Breast epithelium (tissue), 4 donors: Measurements from ENCODE around the gene TNC. TPM values are rescaled to one million over a fixed set of nuclear protein-coding genes. Genes with fewer than 3 reads are reported as not detected.

Source experiments
- DNase-seq, 2 donors: peaks; one replicate each; pipeline ENCODE4 v3.0.0-alpha.2; 2019; ENCODE audit warnings: low spot score in 2 of 2
- H3K27ac ChIP-seq, 2 donors: fragments of 200-600 bp; sonication (generic) in 1 of 2; one replicate each; pipeline ENCODE4 v1.5.1; 2016 to 2019; ENCODE audit warnings: mild to moderate bottlenecking in 1 of 2
- H3K27me3 ChIP-seq, 2 donors: fragments of 200-600 bp; sonication (generic) in 1 of 2; one replicate each; pipeline versions ENCODE4 v1.5.1 to v1.6.0; 2017 to 2019; ENCODE audit warnings: control low read depth in 1 of 2, mild to moderate bottlenecking in 1 of 2
- H3K36me3 ChIP-seq: fragments of 200-600 bp; one replicate; pipeline ENCODE4 v1.5.1; 2019
- H3K4me1 ChIP-seq, 2 donors: fragments of 200-600 bp; sonication (generic); one replicate each; pipeline ENCODE4 v1.5.1; 2016 to 2019; ENCODE audit warnings: control low read depth in 1 of 2
- H3K4me3 ChIP-seq, 3 donors: fragments of 200-600 bp; sonication (generic); 1 replicate in 2 of 3; 2 replicates in 1 of 3; pipeline ENCODE4 v1.5.1; 2016 to 2019; ENCODE audit warnings: mild to moderate bottlenecking in 3 of 3, moderate library complexity in 2 of 3
- H3K9me3 ChIP-seq, 2 donors: fragments of 200-600 bp; sonication (generic) in 1 of 2; one replicate each; pipeline ENCODE4 v1.5.1; 2016 to 2019; ENCODE audit warnings: control low read depth in 1 of 2
- POLR2A ChIP-seq: fragments of 450-650 bp; IDR thresholded peaks from one replicate; pipeline ENCODE4 v1.6.1; 2016; ENCODE audit warnings: antibody characterized with exemption, mild to moderate bottlenecking, moderate library complexity
- POLR2AphosphoS5 ChIP-seq, 3 donors: sonication (generic); formaldehyde crosslinking; IDR thresholded peaks; one replicate each; pipeline ENCODE4 v1.6.1; 2017; ENCODE audit warnings: antibody characterized with exemption in 3 of 3
- intact Hi-C: fragments of 100-400 bp; cut with DNase I; formaldehyde crosslinking; loops from one replicate; pipeline ENCODE4 v1.15.1; 2023; ENCODE audit warnings: low total_unique reads
- total RNA-seq, 3 donors: library from RNA; depleted of rRNA; stranded (reverse); fragments of >200 nt; gene quantifications; one replicate each; pipeline ENCODE4 v1.1.0, GENCODE V29; 2016
- TF ChIP-seq, protein P1 (sequence below), 3 donors: fragments of 450-650 bp; IDR thresholded peaks; one replicate each; pipeline ENCODE4 v1.5.1; 2016 to 2017; ENCODE audit warnings: antibody characterized with exemption in 3 of 3, mild to moderate bottlenecking in 3 of 3, moderate library complexity in 3 of 3

Gene TNC
- total RNA-seq, 3 donors from 2014 or later, result 2.4 to 58.0 (median 44.6) TPM

GRCh38 chr9:115035841-115036612, 81.9 kb downstream of the TNC start:
- DNase-seq, result peak in 1 of 2 donors; percentile 53
- peak overlapping the region; percentile 74 to 83 for H3K27ac ChIP-seq
- H3K27me3 ChIP-seq, result no peaks in the 10 kb centered on the region
- no peaks in the 10 kb centered on the region for H3K36me3 ChIP-seq
- TF ChIP-seq POLR2A (no peak), POLR2AphosphoS5 (IDR thresholded peaks at IDR 0.05) (no peak)
- TF ChIP-seq, protein P1, sequence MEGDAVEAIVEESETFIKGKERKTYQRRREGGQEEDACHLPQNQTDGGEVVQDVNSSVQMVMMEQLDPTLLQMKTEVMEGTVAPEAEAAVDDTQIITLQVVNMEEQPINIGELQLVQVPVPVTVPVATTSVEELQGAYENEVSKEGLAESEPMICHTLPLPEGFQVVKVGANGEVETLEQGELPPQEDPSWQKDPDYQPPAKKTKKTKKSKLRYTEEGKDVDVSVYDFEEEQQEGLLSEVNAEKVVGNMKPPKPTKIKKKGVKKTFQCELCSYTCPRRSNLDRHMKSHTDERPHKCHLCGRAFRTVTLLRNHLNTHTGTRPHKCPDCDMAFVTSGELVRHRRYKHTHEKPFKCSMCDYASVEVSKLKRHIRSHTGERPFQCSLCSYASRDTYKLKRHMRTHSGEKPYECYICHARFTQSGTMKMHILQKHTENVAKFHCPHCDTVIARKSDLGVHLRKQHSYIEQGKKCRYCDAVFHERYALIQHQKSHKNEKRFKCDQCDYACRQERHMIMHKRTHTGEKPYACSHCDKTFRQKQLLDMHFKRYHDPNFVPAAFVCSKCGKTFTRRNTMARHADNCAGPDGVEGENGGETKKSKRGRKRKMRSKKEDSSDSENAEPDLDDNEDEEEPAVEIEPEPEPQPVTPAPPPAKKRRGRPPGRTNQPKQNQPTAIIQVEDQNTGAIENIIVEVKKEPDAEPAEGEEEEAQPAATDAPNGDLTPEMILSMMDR (IDR thresholded peaks at IDR 0.05), result no peak
- H3K4me1 ChIP-seq, result no peaks in the 10 kb centered on the region
- intact Hi-C loops, result loop anchor here (5.0 kb wide), 1 partner anchor 44 kb away; no protein-coding TSS in a partner anchor
- H3K4me3 ChIP-seq, result no peak overlapping the region
- H3K9me3 ChIP-seq, result no peaks in the 10 kb centered on the region

DNA sequence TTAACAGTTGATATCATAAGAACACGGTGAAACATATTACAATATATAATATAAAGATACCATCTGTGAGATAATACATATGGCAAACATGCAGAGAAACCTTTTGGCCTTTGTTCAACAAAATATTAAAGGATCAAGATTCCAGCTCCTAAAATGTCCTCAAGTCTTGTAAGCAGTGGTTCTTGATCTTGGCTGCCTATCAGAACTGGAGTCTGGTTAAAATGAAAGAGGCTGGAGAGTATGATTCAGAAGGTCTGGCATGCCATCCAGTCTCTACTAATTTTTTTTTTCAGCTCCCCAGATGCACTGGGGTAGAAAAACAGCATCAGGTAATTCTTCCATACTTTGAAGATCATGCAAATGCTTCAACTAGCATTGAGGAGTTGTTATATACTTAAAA, 83.2 kb downstream of the TNC start:
- intact Hi-C loops, result loop anchor here (5.0 kb wide), 1 partner anchor 42 kb away; no protein-coding TSS in a partner anchor
- H3K27me3 ChIP-seq, result no peaks in the 10 kb centered on the region
- H3K4me3 ChIP-seq, result no peak overlapping the region
- DNase-seq, result no peak
- no peaks in the 10 kb centered on the region for H3K4me1 ChIP-seq
- H3K9me3 ChIP-seq, result no peaks in the 10 kb centered on the region
- H3K36me3 ChIP-seq, result no peaks in the 10 kb centered on the region
- peak overlapping the region in 1 of 2 donors; percentile 74 for H3K27ac ChIP-seq
- TF ChIP-seq, protein P1 (IDR thresholded peaks at IDR 0.05), result no peak
- TF ChIP-seq POLR2A (no peak), POLR2AphosphoS5 (IDR thresholded peaks at IDR 0.05) (no peak)

- Histone ChIP-seq H3K4me1 (no peaks in the 10 kb centered on the region), H3K27ac (no peak overlapping the region), H3K4me3 (no peak overlapping the region), H3K27me3 (no peaks in the 10 kb centered on the region), H3K9me3 (no peaks in the 10 kb centered on the region), H3K36me3 (no peaks in the 10 kb centered on the region)
- no peak for DNase-seq
- TF ChIP-seq POLR2A, result no peak
- TF ChIP-seq, protein P1 (IDR thresholded peaks at IDR 0.05), result no peak
- TF ChIP-seq POLR2AphosphoS5 (IDR thresholded peaks at IDR 0.05), result no peak
- intact Hi-C loops, result no loop called here
Measured at GRCh38 chr9:115033800-115034199, 84.2 kb downstream of the TNC start.

DNA sequence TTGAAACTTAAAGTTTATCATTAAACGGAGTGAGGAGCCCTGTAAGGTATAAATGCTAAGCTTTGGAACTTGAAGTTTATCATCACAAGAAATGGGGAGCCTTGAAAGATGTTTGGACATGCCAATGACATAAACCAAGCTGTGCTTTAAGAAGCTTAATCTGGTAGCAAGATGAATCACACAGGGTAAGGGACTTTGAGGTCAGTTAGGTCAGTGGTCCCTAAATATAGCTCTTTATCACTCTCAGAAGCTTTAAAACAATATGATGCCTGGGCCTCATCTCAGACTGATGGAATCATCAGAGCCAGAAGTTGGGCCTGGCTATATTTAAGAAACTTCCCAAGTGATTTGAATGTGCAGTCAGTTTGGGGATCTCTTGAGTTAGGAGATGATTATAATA, 85.7 kb downstream of the TNC start:
- intact Hi-C loops, result no loop called here
- no peak for TF ChIP-seq POLR2AphosphoS5 (IDR thresholded peaks at IDR 0.05)
- TF ChIP-seq, protein P1 (IDR thresholded peaks at IDR 0.05), result no peak
- TF ChIP-seq POLR2A, result no peak
- Histone ChIP-seq H3K27me3 (no peaks in the 10 kb centered on the region), H3K27ac (no peak overlapping the region), H3K36me3 (no peaks in the 10 kb centered on the region), H3K4me1 (no peaks in the 10 kb centered on the region), H3K9me3 (no peaks in the 10 kb centered on the region), H3K4me3 (no peak overlapping the region)
- DNase-seq, result no peak

GRCh38 chr9:115030006-115030405, 88.0 kb downstream of the TNC start:
- Histone ChIP-seq H3K9me3 (no peaks in the 10 kb centered on the region), H3K27me3 (no peaks in the 10 kb centered on the region), H3K36me3 (no peaks in the 10 kb centered on the region), H3K4me1 (peaks cover 0 to 3% of the 10 kb centered on the region in 2 donors), H3K27ac (no peak overlapping the region), H3K4me3 (no peak overlapping the region)
- intact Hi-C loops, result no loop called here
- no peak for DNase-seq
- no peak for TF ChIP-seq POLR2A
- TF ChIP-seq POLR2AphosphoS5 (IDR thresholded peaks at IDR 0.05), result no peak
- TF ChIP-seq, protein P1 (IDR thresholded peaks at IDR 0.05), result no peak
